ENCODE results near the gene AUTS2.

The AUTS2 gene

GRCh38 chr7:70457482-70457881, 859.2 kb downstream of the AUTS2 start:
- DNase-seq: no peak

- DNase-seq: no peak
Observed at GRCh38 chr7:70457883-70458680, 859.8 kb downstream of the AUTS2 start.

GRCh38 chr7:70458745-70459144, 860.5 kb downstream of the AUTS2 start:
- DNase-seq: no peak

- no peak for DNase-seq
Observed at GRCh38 chr7:70459546-70459945, 861.3 kb downstream of the AUTS2 start.

- no peak for DNase-seq
Observed at GRCh38 chr7:70460071-70460470, 861.8 kb downstream of the AUTS2 start.

- DNase-seq: no peak
Observed at GRCh38 chr7:70460562-70460961, 862.3 kb downstream of the AUTS2 start.

GRCh38 chr7:70463352-70463938, 865.2 kb downstream of the AUTS2 start:
- DNase-seq: no peak

- no peak for DNase-seq
Observed at GRCh38 chr7:70466725-70467364, 868.6 kb downstream of the AUTS2 start.

GRCh38 chr7:70470746-70471145, 872.5 kb downstream of the AUTS2 start:
- DNase-seq: no peak

- no peak for DNase-seq
Observed at GRCh38 chr7:70472601-70473237, 874.4 kb downstream of the AUTS2 start.

- DNase-seq: no peak
Observed at GRCh38 chr7:70474639-70475234, 876.5 kb downstream of the AUTS2 start.

GRCh38 chr7:70477036-70478010, 879.0 kb downstream of the AUTS2 start:
- DNase-seq: no peak

- DNase-seq: no peak
Observed at GRCh38 chr7:70479153-70480021, 881.1 kb downstream of the AUTS2 start.

GRCh38 chr7:70480927-70481569, 882.8 kb downstream of the AUTS2 start:
- no peak for DNase-seq

GRCh38 chr7:70481570-70482123, 883.4 kb downstream of the AUTS2 start:
- DNase-seq: no peak

GRCh38 chr7:70484255-70484654, 886.0 kb downstream of the AUTS2 start:
- no peak for DNase-seq

- no peak for DNase-seq
Observed at GRCh38 chr7:70486977-70487376, 888.7 kb downstream of the AUTS2 start.

GRCh38 chr7:70487428-70487827, 889.2 kb downstream of the AUTS2 start:
- no peak for DNase-seq

- no peak for DNase-seq
Observed at GRCh38 chr7:70487886-70488285, 889.6 kb downstream of the AUTS2 start.

- no peak for DNase-seq
Observed at GRCh38 chr7:70489813-70490212, 891.5 kb downstream of the AUTS2 start.

Data from NCI-H187 (cell line).